ENCODE results near the gene PRKAR1B.
A peak's percentile ranks its signal among the peaks of the same experiment; 100 is the strongest.

The PRKAR1B gene

DNA sequence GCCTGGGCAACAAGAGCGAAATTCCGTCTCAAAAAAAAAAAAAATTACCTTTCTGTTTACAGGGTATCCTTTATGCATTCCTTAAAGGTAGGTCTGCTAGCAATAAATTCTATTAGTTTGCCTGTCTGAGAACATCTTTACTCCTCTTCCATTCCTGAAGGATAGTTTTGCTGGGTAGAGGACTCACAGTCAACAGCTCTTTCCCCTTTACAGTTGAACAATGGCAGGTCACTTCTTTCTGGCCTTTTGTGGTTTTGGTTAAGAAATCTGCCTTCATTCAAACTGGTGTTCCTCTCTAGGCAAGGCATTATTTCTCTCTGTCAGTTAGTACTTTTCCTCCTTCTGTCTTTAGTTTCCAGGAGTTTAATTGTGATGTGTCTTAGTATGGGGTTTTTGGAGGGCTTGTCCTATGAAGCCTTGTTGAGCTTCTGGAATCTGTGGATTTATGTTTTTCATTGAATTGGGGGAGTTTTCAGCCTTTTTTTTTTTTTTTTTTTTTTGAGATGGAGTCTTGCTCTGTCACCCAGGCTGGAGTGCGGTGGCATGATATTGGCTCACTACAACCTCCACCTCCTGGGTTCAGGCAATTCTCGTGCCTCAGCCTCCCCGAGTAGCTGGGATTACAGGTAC, 5.3 kb downstream of the PRKAR1B start:
- no peak for DNase-seq (ENCODE audit: low spot score)

DNA sequence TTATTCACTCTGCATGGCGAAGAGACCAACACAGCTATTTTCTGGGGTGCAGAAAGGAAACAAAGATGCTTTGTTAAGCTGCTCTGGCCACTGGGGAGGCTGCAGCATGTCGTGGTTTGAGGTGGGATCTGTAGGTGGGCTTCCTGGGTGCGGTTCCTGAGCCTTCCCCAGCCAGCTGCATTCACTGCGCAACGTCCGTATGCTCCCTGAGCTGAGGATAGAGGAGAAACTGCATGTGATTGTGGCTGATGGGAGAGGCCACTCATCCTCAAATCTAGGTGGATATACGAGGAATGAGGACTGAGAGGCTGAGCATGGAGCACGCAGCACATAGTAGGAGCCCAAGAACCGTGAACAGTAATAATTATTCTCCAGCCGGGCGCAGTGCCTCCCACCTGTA, 10.4 kb downstream of the PRKAR1B start:
- DNase-seq (ENCODE audit: low spot score): peak; percentile 5

GRCh38 chr7:716222-716621, 10.9 kb downstream of the PRKAR1B start:
- DNase-seq (ENCODE audit: low spot score): no peak

GRCh38 chr7:714251-714671, 12.8 kb downstream of the PRKAR1B start:
- DNase-seq (ENCODE audit: low spot score): no peak

GRCh38 chr7:713488-714230, 13.4 kb downstream of the PRKAR1B start:
- DNase-seq (ENCODE audit: low spot score): no peak

DNA sequence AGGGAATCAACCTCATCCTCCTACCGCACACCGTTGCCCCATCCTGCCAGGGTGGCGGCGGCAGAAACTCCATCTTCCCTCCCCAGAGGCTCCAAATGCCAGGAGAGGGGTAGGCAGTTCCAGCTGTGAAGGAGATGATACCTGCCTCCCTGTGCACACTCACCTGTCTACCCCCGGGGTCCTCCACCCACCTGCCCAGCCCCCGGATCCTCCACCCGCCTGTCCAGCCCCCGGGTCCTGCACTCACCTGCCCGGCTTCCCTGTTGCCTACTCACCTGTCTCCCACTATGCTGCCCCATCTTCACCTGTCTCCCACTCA, 14.0 kb downstream of the PRKAR1B start:
- no peak for DNase-seq (ENCODE audit: low spot score)

DNA sequence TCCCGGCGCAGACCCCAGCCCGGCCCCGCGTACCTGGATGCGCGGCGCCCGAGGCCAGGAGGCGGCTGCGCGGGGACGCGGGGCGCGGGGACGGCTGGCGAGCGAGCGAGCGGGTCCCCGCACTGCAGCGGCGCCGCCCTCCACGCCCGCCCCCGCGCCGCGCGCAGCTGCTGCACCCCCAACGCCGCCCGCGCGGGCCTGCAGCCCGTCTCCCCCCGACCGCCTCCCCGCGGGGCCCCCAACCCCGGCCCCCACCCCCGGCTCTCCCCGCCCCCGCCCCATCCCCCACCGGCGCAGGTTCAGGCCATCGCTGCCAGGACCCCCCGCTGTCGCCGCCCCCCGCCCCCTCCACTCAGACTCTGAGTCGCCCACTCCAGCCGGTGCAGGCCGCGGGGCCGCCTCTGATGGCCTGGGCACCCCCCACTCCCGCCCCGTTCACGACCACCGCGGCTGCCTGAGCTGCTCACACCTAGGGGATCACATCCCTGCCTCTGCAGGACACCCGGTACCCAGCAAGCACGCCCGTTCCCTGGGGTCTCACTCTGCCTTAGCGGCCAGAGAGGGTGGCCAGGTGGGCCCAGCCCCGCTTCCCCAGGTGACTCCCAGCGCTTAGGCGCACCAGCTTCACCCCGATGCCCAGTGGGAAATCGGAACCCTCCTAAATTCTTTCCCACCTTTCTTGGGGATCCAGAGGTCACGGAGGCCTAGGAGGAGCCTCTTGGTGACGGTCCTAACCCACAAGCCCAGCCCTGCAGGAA, 14.5 kb downstream of the PRKAR1B start:
- peak; percentile 63 for DNase-seq (ENCODE audit: low spot score)

DNA sequence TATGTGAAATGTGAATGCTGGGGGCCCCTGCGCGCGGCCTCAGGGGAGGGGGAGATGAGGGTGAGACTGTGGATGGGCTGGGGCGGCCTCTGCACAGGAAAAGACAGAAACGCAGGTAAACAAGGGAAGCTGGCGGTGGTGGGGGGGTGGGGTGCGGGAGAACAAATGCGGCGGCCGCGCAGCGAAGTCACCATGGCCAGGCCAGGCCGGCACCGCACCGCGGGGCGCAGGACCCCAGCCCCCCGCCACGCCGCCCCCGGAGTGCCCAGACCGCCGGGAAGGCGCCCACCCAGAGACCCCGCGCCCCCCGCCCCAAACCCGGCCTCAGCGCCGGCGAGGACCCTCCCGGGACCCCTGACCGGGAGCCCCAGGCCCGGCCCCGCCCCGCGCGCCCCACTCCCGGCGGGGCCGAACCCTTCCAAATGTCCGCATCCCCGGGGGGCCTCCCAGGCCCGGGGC, 15.1 kb downstream of the PRKAR1B start:
- no peak for DNase-seq (ENCODE audit: low spot score)

DNA sequence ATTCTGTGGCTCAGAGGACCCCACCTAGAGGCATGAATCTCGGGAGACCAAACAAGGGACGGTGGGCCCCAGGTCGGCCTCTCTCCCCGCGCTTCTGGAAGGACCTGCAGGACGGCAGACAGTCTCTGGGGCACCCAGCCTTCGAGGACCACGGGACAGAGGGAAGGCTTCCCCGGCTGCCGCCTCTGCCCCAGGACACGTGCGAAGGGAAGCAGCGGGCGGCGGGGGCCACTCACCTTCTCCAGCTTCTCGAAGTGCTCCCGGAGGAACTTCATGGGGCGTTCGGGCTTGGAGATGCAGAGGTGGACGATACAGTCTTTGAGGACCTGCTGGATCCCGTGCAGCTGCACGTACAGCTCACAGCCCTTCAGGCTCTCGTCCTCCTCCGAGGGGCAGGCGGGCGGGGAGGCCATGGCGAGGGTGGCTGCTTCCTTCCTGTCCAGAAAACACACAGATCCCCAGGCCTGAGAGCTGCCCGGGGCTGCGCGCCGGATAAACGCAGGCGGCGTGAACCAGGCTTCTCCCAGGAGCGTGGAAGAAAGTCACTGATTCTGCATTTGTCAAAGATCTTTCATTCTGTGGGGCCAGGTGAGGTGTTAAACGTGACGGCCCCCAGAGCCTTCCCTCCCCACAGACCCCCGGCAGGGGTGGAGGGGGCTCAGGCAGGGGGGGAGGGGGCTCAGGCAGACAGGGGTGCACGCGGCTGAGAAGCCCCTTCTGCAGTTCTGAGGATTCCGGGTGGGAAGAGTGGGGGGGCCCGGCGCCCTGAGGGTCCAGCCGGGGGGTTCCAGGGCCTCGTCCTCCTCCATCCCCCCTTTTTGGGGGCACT, 15.8 kb downstream of the PRKAR1B start:
- no peak for DNase-seq (ENCODE audit: low spot score)

DNA sequence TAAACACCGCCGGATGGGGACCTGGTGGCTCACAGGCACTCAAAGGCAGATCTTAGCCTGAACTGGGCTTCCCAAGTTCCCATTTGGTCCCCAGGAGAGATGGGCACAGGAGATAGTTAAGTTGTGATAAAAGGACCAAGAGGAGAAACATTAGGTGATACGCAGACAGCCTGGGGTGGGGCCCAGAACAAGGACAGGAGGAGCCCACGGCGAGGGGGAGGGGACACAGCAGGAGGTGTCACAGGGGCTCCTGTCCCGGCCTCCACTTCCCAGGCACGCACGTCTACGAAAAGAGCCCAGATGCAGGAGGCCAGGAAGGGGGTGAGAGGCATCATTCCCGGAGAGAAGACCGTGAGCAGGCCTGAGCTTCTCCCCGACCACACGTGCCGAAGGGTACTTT, 16.9 kb downstream of the PRKAR1B start:
- DNase-seq (ENCODE audit: low spot score): no peak

DNA sequence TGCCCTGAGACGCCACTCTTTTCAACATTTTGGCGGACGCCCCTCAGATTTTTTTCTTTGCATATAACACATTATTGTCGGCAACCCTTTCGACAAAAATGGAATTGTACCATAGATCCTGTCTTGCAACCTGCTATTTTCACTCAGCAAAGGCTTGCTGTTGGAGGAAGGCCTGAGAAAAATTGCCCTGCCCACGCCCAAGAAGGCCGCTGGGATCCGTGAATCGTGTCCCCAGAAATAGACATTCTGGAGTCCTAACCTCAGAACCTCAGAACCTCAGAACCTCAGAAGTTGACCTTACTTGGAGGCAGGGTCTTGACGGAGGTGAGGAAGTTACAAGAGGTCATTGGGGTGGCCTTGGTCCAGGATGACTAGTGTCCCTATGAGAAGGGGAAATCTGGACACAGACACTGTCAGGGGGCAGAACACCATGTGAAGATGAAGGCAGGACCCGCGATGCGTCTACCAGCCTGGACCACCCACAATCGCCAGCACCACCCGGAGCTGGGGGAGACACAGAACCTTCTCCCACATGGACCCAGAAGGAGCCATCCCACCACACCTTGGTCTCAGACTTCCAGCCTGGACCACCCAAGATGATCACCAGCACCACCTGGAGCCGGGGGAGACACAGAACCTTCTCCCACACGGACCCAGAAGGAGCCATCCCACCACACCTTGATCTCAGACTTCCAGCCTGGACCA, 19.6 kb downstream of the PRKAR1B start:
- DNase-seq (ENCODE audit: low spot score): no peak

GRCh38 chr7:706721-707120, 20.4 kb downstream of the PRKAR1B start:
- no peak for DNase-seq (ENCODE audit: low spot score)

DNA sequence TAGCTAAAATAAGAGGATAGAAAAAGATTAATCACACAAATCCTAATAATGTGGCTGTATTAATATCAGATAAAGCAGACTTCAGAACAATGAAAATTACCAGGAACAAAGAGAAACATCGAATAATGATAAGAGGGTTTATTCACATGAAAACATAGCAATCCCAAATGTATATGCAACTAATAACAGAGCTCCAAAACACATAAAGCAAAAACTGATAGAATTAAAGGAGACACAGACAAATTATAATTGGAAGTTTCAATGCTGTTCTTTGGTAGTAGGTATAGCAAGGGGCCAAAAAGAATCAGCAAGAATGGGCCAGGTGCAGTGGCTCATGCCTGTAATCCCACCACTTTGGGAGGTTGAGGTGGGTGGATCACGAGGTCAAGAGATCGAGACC, 24.0 kb downstream of the PRKAR1B start:
- no peak for DNase-seq (ENCODE audit: low spot score)

- DNase-seq (ENCODE audit: low spot score): no peak
Measured at GRCh38 chr7:701086-701671, 25.9 kb downstream of the PRKAR1B start.

GRCh38 chr7:699476-700170, 27.5 kb downstream of the PRKAR1B start:
- DNase-seq (ENCODE audit: low spot score): no peak

GRCh38 chr7:698515-699475, 28.3 kb downstream of the PRKAR1B start:
- no peak for DNase-seq (ENCODE audit: low spot score)

DNA sequence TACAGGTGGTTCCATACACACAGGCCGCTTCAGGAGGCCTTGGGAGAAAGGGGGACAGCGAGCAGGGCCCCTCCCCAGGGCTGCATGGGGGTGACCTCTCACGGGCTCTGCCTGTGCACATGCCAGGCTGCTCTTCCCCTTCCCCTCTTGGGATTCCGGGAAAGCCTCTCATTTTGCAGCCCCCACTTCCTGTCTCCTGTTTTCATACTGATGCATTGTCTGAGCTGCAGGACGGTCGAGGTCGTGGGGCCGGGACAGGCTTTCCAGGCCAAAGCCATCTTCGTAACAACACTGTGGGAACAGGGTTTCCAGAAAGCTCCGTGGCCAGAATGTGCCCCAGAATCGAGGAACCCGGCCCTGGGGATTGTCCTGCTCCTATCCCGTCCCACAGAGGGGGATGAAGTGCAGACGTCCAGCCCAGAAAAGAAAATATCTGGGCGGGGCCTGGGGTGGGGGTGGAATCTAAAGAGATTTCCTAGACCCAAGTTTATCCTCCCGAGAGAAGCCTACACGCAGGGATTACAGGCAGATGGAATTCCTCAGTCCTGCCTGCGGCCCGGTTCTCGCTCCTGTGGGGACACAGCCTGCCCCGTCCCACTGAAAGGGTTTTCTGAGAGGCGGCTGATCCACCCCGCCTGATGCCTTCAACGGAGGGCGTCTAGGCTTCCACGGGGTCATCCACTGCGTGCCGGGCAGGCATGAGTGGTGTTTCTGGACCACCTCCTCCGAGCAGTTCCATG, 30.1 kb downstream of the PRKAR1B start:
- DNase-seq (ENCODE audit: low spot score): no peak

- no peak for DNase-seq (ENCODE audit: low spot score)
Measured at GRCh38 chr7:696426-696811, 30.7 kb downstream of the PRKAR1B start.

DNA sequence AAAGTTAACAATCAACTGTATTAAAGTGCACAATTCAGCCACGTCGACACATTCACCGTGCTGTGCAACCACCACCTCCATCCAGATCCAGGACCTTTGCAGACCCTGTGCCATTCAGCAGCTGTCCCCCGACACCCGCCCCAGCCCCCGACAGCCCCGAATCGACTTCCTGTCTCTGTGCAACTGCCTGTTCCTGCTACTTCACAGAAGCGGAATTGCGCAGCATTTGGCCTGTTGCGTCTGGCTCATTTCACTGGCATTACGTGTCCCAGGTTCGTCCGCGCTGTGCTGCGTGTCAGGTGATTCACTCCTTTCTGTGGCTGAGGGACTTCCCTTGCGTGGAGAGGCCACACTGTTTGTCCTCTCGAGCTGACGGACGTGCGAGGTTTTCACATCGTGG, 33.8 kb downstream of the PRKAR1B start:
- DNase-seq (ENCODE audit: low spot score): no peak
